Retinal pigment epithelial cell (primary cell): ENCODE data around the gene DHCR24.

Source experiments
- DNase-seq: peaks from one replicate; pipeline ENCODE4 v3.0.0-alpha.2; 2010; ENCODE audit warnings: low read depth
- H3K4me3 ChIP-seq: 2 replicates; pipeline ENCODE4 v1.5.1; 2011; ENCODE audit warnings: mild to moderate bottlenecking, low read length, control low read depth, moderate library complexity
- TF ChIP-seq, protein P1 (sequence below): conservative IDR thresholded peaks from 2 replicates; pipeline ENCODE4 v1.5.1; 2011; ENCODE audit warnings: low read depth, low read length, control low read depth, inconsistent platforms

Gene DHCR24

GRCh38 chr1:54819195-54819536, 67.8 kb downstream of the DHCR24 start:
- no peak for DNase-seq
- H3K4me3 ChIP-seq = no peak overlapping the region
- TF ChIP-seq, protein P1, sequence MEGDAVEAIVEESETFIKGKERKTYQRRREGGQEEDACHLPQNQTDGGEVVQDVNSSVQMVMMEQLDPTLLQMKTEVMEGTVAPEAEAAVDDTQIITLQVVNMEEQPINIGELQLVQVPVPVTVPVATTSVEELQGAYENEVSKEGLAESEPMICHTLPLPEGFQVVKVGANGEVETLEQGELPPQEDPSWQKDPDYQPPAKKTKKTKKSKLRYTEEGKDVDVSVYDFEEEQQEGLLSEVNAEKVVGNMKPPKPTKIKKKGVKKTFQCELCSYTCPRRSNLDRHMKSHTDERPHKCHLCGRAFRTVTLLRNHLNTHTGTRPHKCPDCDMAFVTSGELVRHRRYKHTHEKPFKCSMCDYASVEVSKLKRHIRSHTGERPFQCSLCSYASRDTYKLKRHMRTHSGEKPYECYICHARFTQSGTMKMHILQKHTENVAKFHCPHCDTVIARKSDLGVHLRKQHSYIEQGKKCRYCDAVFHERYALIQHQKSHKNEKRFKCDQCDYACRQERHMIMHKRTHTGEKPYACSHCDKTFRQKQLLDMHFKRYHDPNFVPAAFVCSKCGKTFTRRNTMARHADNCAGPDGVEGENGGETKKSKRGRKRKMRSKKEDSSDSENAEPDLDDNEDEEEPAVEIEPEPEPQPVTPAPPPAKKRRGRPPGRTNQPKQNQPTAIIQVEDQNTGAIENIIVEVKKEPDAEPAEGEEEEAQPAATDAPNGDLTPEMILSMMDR = no peak

GRCh38 chr1:54818461-54819194, 68.4 kb downstream of the DHCR24 start:
- DNase-seq = no peak
- TF ChIP-seq, protein P1 = no peak
- H3K4me3 ChIP-seq = no peak overlapping the region

- H3K4me3 ChIP-seq = no peak overlapping the region
- TF ChIP-seq, protein P1 = no peak
- no peak for DNase-seq
Observed at GRCh38 chr1:54816951-54817350, 70.0 kb downstream of the DHCR24 start.

GRCh38 chr1:54816130-54816529, 70.9 kb downstream of the DHCR24 start:
- TF ChIP-seq, protein P1 = no peak
- DNase-seq = no peak
- no peak overlapping the region for H3K4me3 ChIP-seq

- H3K4me3 ChIP-seq = no peak overlapping the region
- DNase-seq = no peak
- TF ChIP-seq, protein P1 = no peak
Observed at GRCh38 chr1:54815086-54815876, 71.7 kb downstream of the DHCR24 start.

- DNase-seq = no peak
- TF ChIP-seq, protein P1 = no peak
- H3K4me3 ChIP-seq = no peak overlapping the region
Observed at GRCh38 chr1:54814571-54814970, 72.4 kb downstream of the DHCR24 start.

GRCh38 chr1:54814126-54814498, 72.9 kb downstream of the DHCR24 start:
- H3K4me3 ChIP-seq = no peak overlapping the region
- DNase-seq = no peak
- TF ChIP-seq, protein P1 = no peak
